HG02981 (cell line): ENCODE measurements around the gene TBCB.
"Not testable (repeated sequence)": the region's sequence is repeated elsewhere in the genome, so short reads cannot be mapped to it uniquely, and the experiment has no call there.

Experiments used
- ATAC-seq: cut with Tn5 transposase; IDR thresholded peaks from one replicate; pipeline ENCODE4 v1.9.1; 2021; ENCODE audit warnings: mild to moderate bottlenecking, moderate library complexity; ENCODE audit not compliant: unreplicated experiment

The TBCB gene

DNA sequence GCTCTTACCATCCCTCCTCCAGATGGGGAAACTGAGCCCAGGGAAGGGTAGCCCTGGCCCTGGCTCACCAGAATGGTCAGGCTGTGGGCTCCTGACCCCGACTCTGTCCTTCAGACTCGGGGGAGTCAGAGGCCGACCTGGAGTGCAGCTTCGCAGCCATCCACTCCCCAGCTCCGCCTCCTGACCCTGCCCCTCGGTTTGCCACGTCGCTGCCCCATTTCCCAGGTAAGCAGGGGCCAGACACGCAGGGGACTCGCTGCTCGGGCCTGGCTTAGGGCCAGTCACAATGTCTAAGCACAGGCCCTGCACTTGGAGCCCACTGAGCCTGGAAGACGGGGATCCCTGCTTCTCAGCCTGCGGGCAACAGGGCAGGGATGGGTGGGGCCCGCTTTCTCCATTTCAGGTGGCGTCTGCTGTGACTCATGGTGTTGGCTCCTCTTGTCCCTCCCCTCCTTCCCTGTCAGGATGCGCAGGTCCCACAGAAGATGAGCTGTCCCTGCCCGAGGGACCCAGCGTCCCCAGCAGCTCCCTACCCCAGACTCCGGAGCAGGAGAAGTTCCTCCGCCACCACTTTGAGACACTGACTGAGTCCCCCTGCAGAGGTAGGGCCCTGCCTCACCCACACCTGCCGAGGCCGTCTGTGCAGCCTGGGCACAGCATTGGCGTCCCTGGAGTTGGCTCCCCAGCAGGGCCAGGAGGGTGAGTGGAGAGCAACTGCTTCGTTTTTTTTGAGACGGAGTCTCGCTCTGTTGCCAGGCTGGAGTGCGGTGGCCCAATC is 13.5 kb upstream of the TBCB start:
- ATAC-seq = no peak

GRCh38 chr19:36103040-36103626 is 12.1 kb upstream of the TBCB start:
- no peak for ATAC-seq

DNA sequence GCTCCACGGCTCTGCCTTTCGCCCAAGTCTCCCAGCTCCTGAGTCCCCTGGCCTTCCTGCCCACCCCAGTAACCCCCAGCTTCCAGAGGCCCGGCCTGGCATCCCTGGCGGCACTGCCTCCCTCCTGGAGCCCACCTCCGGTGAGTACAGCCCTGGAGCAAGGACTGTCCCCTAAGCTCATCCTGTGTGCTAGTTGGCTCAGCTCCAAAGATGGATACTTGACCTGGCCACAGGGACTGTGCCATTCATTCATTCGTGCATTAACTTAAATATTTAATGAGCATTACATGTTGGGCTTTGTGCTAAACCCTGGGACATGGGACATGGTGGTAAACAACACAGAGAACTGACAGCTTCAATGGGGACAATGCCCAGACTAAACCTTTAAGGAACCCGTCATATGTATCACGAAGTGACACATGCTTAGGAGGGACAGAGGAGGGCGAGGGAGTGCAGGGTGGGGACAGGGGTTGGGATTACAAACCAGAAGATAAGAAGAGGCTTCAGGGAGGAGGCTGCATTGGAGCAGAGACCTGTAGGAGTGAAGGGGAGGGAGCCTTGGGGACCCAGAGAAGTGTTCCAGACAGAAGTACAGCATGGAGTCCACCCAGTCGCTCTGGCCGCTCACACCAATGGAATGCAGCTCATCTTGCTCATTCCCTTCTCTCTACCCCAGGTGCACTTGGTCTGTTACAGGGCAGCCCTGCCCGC is 11.3 kb upstream of the TBCB start:
- ATAC-seq = no peak

GRCh38 chr19:36106441-36106840 is 8.8 kb upstream of the TBCB start:
- no peak for ATAC-seq

DNA sequence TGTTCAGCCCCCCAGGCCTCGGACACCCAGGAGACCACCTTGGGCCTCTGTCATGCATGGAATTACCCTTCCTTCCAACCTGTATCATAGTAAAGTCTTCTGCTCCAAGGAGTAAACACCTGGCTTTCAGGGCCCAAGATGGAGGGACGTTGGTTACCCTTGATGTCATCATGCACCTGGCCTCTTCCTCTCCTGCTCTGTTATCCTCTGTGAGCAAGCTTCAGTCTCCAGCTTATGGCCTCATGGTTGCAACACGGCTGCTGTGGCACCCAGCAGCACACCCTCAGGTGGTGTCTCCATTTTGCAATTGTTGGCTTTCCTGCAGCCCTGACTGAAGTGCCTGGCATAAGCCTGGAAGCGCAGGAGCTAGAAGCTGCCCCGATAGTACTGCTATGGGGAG is 8.3 kb upstream of the TBCB start:
- ATAC-seq = no peak

- no peak for ATAC-seq
Measured at GRCh38 chr19:36108684-36109083, 6.6 kb upstream of the TBCB start.

DNA sequence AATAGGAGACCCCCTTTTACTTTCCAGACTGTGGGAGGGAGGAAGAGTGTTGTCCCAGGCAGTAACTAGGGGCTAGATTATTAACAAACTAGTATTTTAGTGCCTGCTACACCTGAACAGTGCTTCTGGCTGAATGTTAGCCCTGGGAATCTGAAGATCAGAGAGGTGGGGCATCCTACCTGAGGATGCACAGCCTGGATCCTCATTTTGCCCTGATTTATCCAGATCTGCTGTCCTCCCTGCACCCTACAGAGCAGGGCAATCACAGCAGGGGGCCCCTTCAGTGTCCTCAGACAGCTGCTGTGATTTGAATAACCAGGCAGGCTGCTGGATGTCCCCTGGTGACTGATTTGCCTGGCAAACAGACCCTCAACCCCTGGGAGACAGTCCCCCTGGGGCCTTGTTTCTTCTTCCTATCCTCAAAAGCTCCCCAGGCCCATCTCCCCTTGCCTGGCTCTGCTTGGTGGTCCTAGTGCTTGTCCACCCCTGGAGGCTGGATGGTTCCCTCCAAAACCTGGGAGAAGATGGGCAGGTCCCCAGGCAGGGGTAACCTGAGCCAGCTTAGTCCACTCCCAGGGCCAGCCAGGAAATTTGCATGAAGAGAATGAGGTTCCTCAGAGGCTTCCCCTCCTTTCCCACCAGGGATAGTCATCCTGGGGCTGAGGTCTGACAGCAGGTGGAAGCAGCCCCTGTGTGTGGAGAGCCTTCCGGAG is 4.6 kb upstream of the TBCB start, which contains the start of gene OVOL3:
OVOL3 (plus strand) TSS at position 657 of the 713 bp plus-strand sequence. CDS start 60 bp downstream, outside the sequence.
- ATAC-seq = no peak

- ATAC-seq = no peak
Measured at GRCh38 chr19:36111200-36111539, 4.1 kb upstream of the TBCB start.

DNA sequence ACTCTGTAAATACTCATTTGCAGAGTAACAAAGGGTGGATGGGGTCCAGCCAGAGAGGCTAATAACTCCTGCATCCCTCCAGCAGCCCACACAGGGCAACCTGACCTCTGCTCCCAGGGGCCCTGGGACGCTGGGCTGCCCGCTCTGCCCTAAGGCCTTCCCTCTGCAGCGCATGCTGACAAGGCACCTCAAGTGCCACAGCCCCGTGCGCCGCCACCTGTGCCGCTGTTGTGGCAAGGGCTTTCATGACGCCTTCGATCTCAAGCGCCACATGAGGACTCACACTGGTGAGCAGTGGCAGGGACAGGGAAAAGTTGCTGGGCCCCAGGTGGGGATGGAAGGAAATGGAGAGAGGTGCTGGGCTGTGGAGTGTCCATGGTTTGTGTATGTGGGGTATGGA is 2.6 kb upstream of the TBCB start:
- no peak for ATAC-seq

DNA sequence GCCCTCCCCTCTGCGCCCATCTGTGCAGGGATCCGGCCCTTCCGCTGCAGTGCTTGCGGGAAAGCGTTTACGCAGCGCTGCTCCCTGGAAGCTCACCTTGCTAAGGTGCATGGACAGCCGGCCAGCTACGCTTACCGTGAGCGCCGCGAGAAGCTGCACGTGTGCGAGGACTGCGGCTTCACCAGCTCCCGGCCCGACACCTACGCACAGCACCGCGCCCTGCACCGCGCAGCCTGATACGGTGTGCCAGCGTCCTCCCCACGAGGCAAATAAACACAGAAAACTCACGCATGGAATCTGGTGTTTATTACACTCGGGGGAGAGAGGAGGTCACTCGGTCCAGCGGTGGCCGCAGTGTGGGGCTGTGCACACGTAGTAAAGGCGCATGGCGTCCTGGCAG is 1.8 kb upstream of the TBCB start:
- ATAC-seq = no peak

- ATAC-seq = no peak
Measured at GRCh38 chr19:36113894-36114720, 1.2 kb upstream of the TBCB start.

DNA sequence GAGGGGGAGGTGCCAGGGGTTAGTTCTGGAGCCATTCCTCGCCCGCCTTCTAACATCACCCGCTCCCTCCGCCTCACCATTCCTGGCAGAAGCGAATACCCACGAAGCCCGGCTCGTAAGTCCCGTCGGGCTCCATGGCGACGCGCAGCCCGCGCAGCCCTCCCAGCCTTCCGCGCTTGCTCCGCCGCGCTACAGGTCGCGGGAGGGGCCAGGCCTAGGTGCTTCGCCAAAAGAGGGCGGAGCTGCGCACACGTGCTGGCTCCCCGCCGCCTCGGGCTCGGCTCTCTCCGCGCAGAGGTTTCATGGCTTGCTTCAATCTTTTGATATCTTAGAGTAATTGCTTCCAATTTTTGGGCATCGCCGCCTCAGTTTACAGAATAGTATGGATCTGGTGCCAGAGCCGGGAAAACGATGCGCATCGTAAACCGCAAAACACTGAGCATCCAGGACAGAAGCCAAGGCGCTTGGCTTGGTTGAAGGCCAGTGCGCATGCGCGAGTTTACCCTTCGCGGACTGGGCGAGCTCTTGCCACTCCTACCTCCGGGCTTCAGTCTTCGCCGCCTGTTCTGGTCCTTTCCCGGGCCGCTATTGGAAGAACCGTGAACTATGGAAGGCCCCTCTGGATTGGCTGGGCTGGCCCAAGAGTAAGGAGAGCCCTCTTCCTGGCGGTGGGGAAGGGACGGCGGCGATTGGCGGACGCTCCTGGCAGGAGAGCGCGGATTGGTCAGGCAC is 381 bp upstream of the TBCB start, which contains the start of gene POLR2I:
POLR2I (minus strand) TSS at position 155 of the 732 bp plus-strand sequence; CDS start at position 136, 19 bp downstream.
- peak; percentile 82 for ATAC-seq

- ATAC-seq = no peak
Measured at GRCh38 chr19:36116344-36116637, 1.0 kb downstream of the TBCB start.

- ATAC-seq = no peak
Measured at GRCh38 chr19:36120092-36120983, 5.1 kb downstream of the TBCB start.

DNA sequence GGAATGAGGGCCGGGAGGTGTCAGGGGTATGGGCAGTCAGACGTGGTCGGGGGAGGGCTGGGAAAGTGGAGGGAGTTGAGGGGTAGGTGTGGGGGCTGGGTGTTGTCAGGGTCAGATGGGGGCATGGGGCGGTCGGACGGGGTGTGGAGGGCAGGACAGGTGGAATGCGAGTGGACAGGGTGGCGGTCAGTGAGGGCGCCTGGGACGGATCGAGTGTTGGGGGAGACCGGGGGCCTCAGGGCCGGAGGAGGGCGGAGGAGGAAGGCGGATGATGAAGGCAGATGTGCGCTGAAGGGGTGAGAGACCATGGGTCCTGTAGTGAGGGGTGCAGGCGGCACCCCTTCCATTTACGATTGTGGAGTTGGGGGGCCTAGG is 5.7 kb downstream of the TBCB start:
- ATAC-seq = no peak

GRCh38 chr19:36121486-36122124 is 6.3 kb downstream of the TBCB start:
- ATAC-seq = no peak

DNA sequence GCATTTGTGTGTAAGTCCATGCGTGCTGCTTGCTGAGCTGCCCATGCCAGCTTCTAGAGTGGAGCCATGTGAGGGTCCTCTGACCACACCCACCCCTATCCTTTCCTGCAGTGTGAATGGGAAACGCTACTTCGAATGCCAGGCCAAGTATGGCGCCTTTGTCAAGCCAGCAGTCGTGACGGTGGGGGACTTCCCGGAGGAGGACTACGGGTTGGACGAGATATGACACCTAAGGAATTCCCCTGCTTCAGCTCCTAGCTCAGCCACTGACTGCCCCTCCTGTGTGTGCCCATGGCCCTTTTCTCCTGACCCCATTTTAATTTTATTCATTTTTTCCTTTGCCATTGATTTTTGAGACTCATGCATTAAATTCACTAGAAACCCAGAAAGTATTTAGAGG is 10.3 kb downstream of the TBCB start:
- no peak for ATAC-seq

DNA sequence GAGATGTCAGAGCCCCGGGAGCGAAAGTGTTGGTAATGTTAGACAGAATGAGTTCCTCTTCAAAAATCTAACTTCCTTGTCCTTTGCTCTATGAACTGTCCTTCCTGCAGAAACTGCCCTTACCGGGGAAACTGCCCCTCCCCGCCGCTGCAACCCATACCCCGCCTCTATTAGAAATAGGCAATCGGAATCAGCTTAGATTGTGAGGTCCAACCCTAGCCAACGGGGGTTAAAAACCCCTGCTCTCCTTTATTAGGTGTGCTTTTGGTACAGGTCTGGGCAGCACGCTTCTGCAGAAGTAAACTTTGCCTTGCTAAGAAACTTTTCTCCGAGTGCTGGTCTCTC is 13.1 kb downstream of the TBCB start:
- ATAC-seq = no peak

- ATAC-seq = not testable (repeated sequence)
Measured at GRCh38 chr19:36131221-36131620, 16.0 kb downstream of the TBCB start.
